NCI-H460 (cell line): ENCODE data around the gene FAM210A. TPM values are rescaled to one million over a fixed set of nuclear protein-coding genes. Genes with fewer than 3 reads are reported as not detected.
"Not testable (repeated sequence)": the region's sequence is repeated elsewhere in the genome, so short reads cannot be mapped to it uniquely, and the experiment has no call there.

Experiments
- DNase-seq: peaks from one replicate; pipeline ENCODE4 v3.0.0-alpha.2; 2016; ENCODE audit warnings: low read depth; ENCODE audit errors: extremely low read depth
- total RNA-seq: library from RNA; depleted of rRNA; stranded (reverse); fragments of >200 nt; shearing (Covaris generic); gene quantifications from 2 replicates; pipeline ENCODE4 v1.2.3, GENCODE V29; 2014

FAM210A gene
- total RNA-seq, 1 experiment from 2014 or later, result 20.3 TPM

DNA sequence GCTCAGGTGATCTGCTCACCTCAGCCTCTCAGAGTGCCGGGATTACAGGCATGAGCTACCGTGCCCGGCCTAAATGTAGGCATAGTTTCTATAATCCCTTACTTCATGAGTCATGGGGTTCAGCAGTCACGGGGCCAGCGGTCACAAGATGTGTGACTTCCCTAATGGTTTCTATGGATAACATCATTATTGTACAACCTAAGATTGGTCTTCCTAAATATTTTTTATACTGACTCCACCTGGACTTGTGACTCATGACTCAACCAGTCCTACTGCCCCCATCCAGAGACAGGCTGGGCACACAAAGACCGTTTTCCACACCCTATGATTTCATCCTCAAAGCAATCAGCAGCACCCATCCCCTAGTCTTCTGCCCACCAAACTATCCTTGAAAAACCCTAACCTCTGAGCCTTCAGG is 15.9 kb downstream of the FAM210A start:
- DNase-seq, result no peak

DNA sequence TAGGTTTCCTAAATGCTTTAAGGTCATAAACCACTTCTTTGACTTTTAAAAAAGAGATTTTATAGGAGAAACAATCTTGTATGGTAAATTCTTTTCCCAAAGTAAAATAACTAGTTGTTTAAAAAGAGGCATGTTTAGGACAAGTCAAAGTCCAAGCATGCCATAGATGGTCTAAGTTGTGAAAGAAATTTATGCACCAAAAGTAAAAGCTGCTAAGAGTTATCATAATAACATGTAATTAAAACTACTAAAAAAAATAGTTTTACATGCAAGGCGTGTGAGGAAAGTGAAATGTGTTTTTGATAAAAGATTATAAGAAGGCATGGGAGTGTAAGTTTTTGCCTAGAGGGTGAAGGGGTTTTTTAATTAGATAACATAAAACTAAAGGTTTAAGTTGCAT is 22.5 kb downstream of the FAM210A start:
- DNase-seq, result no peak

DNA sequence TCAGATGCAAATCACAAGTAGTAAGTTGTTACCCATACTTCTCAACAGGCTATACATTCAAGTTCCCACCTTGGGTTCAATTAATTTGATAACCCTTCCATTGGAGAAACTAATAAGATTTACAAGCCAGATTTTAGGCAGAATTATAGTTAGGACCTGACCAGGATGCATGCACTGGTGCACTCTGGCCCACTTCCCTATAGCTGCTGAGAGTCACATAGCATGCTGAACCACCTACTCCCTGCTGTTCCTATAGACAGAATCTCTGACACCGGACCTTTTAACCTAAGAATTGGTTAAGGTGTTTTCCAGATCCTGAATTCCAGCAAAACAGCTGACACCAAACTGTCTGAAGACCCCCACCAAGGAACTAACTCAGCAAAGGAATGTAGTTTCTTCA is 26.2 kb downstream of the FAM210A start:
- DNase-seq, result no peak

DNA sequence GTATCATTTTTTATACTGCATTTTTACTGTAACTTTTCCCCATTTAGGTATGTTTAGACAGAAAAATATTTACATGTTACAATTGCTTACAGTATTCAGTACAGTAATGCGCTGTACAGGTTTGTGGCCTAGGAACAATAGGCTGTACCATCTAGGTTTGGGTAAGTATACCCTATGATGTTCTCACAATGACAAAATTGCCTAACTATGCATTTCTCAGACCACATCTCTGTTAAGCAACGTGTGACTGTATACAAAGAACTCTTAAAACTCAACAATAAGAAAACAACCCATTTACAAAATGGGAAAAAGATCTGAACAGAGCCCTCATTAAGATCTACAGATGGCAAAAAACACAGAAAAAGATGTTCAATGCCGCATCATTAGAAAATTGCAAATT is 29.4 kb downstream of the FAM210A start:
- DNase-seq, result no peak

DNA sequence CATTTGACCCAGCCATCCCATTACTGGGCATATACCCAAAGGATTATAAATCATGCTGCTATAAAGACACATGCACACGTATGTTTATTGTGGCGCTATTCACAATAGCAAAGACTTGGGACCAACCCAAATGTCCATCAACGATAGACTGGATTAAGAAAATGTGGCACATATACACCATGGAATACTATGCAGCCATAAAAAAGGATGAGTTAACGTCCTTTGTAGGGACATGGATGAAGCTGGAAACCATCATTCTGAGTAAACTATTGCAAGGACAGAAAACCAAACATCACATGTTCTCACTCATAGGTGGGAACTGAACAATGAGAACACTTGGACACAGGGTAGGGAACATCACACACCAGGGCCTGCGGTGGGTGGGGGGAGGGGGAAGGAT is 31.0 kb downstream of the FAM210A start:
- DNase-seq, result not testable (repeated sequence)

DNA sequence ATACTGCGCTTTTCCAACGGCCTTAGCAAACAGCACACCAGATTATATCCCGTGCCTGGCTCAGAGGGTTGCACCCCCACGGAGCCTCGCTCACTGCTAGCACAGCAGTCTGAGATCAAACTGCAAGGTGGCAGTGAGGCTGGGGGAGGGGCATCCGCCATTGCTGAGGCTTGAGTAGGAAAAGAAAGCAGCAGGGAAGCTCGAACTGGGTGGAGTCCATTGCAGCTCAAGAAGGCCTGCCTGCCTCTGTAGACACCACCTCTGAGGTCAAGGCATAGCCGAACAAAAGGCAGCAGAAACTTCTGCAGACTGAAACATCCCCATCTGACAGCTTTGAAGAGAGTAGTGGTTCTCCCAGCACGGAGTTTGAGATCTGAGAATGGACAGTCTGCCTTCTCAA is 36.3 kb downstream of the FAM210A start:
- DNase-seq, result not testable (repeated sequence)

DNA sequence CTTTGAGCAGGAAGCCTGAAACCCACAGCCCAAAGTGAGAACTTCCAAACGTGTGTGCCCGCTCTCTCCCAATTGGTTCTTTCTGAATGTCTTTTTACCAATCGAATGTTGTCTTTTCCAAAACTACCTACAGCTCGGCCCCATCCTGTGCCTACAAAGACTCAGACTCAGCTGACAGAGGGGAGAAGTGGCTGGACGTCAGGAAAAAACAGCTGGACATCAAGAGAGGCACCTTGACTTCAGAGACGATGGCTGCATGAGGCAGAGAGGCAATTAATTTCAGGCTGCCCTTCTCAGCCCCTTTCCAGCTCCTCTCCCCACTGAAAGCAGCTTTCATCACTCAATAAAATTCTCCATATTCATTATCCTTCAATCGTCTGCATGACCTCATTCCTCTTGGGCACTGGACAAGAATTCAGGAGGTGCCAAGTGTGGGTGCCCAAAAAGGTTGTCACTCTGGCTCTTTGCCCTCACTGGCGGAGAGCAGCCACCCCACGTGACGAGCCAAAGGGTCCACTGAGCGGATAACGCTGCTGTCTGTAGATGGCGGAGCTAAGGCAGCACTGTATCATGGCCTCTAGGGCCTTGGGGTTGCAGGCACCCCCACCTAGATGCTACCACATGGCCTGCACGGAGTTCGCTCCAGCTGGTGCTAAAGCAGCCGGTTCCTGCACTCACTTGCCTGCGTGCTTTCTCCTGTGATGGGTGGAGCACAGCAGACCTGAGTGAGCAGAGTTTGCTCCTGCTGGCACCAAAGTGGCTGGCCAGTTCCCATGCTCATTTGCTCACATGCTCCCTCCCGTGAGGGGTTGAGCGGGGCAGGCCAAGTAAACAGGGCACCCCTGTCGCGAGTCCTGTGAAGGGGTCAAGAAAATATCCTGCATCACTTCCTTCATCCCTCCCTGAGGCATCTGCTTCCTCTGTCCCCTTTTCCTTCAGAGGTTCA is 37.9 kb downstream of the FAM210A start:
- no peak for DNase-seq

DNA sequence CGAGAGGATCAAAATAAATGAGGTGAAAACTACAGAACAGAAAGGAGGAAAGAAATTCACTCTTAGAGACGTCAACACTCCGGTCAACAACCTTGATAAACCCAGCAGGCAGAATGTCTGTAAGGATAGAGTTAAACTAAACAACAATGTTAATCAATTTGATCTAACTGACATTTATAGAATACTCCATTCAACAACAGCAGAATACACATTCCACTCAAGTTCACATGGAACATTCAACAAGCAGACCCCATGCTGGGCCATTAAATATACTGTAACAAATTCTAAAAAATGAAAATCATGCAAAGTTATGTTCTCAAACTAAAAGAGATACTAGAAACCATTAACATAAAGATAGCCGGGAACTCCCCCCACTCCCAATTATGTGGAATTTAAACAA is 41.8 kb downstream of the FAM210A start:
- no peak for DNase-seq

DNA sequence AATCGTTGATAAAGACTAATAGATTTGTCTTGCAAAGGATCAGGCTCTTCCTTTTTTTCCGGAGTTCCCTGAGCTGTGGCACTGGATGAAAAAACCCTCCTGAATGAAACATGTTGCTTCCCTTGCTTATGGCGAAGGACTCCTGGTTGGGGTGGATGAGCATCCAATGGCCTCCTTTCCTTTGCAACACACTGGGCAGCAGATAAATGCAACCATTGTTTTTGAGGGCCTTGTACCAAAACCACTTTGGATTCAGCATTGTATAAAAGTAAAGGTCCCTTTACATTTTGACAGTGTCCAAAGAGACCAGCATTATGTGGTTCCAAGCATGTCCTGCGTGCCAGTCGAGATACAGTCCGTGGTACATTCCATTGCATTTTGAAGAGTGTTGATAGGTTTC is 44.7 kb downstream of the FAM210A start:
- no peak for DNase-seq

DNA sequence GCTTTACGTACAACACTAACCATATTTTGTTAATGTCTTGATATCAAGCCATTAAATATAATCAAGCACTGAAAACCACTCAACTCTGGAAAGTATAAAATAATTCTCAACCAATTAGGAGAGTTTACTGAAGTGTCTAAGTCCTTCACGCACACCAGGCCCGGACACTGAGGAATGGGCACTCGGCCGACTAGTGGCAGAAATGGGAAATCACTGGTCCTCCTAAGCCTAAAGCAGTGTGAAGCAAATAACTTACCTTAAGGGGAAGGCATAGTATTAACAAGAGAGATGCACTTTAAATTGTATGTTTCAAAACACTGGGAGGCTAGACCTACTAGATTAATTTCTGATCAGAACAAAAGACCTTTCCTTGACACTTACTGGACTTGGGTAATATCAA is 45.7 kb downstream of the FAM210A start:
- DNase-seq, result no peak

DNA sequence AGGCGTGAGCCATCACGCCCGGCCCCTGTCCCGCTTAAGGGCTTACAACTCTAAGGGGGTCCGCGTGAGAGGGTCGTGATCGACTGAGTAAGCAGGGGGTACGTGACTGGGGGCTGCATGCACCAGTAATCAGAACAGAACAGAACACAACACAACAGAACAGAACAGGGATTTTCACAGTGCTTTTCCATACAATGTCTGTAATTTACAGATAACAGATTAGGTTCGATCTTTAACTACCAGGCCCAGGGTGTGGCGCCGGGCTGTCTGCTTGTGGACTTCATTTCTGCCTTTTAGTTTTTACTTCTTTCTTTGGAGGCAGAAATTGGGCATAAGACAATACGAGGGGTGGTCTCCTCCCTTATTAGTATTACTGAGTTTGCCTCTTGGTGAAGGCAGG is 49.0 kb downstream of the FAM210A start:
- DNase-seq, result not testable (repeated sequence)

DNA sequence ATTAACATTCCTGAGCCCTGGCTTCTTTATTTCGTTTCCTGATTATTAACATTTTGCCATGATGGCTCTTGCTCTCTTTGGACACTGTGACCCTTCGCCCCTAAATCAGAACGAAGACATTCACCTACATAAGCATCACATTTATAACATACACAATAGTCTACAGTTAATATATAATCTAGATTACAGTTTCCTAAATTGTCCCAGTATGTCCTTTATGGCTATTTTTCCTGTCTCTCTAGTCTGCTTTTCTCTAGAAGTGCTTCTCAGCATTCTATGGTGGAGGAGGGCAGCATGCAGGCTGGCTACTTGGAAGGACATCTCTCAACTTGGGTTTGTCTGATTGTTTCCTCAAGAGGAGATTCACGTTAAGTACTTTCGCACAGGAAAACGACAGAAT is 49.9 kb downstream of the FAM210A start:
- no peak for DNase-seq

DNA sequence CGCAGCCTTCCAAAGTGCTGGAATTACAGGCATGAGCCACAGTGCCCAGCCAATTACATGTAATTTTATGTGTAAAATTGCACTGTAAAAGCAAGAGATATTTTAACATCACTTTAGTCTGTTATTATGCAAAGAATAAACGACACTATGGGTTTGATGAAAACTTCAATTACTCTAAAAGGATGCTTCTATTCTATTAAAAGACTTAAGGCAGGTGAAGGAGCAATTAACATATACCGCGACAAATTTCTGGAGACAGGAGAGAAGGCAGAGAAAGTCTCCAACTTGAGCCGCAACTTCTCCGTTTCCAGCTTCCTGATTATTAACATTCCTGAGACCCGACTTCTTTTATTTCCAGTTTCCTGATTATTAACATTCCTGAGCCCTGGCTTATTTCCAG is 53.7 kb downstream of the FAM210A start:
- no peak for DNase-seq

DNA sequence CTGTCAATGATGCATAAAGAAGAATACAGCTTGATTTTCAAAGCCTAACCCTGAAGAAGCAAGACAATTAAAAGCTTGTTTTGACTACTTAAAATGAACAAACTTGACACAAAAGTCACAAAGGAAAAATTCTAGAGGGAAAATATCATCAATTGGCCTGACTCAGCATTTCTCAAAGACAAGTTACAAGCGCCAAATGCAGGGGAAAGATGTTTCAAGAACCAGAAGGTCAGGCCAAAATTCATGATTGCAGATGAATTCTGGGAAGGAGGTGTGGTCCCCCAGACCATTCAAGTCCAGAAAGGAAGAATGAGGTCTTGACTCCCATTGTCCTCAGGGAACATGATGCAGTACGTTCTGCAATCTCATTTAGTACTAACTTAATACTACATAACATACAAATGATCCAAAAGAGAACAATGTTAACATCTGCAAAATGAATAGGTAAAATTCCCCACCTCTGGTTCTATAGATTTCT is 64.5 kb downstream of the FAM210A start:
- no peak for DNase-seq

DNA sequence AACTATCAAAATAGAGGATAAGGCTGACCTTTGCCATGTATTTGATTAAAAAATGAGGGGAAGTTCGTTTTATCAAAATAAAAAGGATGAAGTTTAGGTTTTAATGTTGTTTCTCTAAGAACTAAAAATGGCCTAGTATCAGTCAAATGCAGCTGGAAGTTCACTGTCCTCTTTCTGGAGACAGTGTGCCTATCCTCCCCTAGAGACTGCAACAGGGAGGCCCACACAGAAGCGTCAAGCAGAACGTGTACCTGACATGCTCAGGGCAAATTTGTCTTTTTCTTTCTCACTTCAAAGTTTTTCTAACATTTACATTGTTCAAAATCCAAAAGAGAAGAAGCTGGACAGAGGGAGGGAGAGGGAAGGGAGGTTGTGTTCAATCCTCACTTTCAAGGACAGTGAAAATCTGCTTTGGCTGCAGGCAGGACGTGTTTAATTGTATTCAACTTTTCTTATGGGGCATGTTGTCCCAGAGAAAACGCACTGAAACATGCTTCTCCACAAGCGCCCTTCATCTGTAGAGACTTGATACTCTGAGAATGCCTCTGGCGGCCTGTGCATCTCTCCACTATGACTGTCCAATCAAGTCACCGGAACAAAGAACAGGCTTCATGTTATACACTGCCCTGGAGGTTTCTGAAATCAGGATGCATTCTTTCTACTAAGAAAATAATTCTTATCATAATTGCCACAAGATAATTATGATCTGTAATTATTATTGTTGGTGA is 65.1 kb downstream of the FAM210A start:
- DNase-seq, result no peak

DNA sequence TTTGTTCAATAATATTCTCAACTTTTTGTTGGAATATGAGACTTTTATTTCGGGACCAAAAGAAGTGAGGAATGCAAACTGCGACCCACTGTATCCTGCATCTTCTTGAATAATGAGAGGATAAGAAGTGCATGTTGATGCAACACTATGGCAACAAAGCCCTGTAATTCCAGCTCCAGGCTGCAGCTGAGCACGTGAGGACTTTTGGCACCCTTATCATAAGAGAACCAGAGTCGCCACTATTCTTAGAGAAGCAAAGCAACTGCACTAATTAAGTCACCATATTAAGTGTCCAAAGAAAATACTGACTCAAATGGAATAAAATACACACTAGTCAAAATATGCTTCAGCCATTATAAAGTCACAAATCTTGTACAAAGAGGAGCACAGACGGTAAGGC is 65.8 kb downstream of the FAM210A start:
- no peak for DNase-seq

DNA sequence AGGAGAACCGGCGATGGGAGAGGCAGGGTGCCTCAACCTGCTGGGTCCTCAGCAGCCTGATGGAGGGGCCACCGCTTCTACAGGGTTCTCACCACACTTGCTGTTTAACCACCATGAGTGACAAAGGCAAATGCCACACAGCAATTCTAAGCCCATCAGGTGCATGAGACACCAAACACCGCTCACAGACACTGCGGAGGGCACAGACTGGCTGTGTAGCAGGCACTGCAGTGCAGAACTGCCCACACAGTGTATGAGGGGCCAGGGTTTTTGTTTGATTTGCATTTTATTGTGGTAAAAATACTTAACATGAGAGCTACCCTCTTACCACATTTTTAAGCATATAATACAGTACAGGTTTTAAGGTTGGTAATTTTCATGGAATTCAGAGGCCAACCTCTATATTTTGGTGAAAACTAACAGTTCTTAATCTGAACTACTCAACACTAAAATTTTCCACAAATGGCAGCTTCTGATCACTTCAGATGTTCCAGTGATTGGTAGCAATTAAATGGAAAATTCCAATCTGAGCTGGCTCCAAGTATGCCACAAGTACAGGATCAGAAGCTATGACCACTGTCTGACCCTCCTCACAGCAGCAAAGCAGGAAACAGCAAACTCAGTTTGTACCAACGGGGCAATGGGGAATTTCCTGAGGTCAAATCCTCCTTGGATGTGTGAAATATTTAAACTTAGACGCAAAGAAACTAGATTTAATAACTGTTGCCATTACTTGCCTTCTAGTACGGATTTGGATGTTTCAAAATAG is 67.7 kb downstream of the FAM210A start:
- no peak for DNase-seq

DNA sequence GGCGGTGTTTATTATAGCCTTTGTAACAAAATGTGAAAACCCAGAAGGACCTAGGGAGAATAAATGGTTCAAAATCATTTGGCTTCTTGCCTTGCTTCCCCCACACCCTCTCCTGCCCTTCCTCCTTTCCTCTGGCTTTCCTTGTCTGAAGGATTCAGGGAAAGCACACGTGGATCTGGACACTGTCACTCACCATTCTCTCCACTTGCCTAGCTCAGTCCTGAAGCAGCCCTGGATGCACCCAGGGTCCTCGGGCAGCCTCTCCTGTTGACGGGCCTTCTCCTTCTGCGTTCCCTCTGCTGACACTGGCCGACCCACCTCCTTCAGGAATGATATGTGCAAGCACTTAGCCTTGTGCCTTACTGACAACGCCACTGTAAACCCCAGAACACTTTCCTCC is 68.4 kb downstream of the FAM210A start:
- no peak for DNase-seq

DNA sequence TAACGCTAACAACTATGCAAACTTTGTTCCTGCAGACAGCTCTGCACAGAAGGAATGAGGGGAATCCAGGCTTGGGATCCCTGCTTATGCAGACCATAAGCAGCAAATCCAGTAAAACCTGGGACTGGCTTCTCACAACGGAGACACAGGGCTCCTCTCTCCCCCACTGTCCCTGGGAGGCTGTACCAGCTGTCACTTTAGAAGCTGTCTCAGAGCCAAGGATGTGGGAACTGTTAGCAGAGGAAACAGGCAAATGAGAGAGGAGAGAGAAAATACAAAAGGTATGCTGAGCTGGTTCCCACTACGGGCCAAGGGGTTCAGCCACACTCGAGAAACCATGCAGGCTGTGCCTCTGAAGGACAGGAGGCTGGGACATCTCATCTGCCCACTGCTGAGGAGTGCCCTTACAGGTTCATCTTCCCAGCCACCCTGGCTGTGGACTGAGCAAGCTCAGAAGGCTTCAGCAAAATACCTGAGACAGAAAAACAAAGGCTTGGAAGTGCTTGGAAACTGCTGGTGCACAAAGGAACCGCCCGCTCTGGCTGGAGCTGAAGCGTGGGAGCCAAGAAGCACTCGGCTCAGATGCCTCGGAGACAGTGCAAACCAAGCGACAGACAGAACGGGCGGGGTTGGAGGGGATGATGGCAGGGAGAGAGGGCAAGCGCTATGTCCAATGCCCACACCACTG is 72.5 kb downstream of the FAM210A start:
- DNase-seq, result no peak
